GM10248 (cell line): ENCODE data around the gene NFIX.
A peak's percentile ranks its signal among the peaks of the same experiment; 100 is the strongest.
"Not testable (repeated sequence)": the region's sequence is repeated elsewhere in the genome, so short reads cannot be mapped to it uniquely, and the experiment has no call there.

Experiments
- CTCF ChIA-PET: fragments of 300-600 bp; sonication (Branson Sonifier 250); formaldehyde crosslinking; extraction: SDS; loops from one replicate; lab custom pipeline; 2021; ENCODE audit warnings: antibody characterized with exemption; lab: Yijun Ruan, JAX
- POLR2A ChIA-PET: fragments of 350-650 bp; sonication (Branson Sonifier 250); formaldehyde crosslinking; extraction: SDS; loops from one replicate; lab custom pipeline; 2020; ENCODE audit warnings: antibody characterized with exemption; lab: Yijun Ruan, JAX
- DNase-seq: peaks from one replicate; pipeline ENCODE4 v3.0.0; 2012; ENCODE audit errors: extremely low spot score
- CTCF ChIP-seq: IDR thresholded peaks from 2 replicates; pipeline ENCODE4 v1.5.1; 2012; ENCODE audit warnings: mild to moderate bottlenecking, low read depth; ENCODE audit errors: extremely low read depth, missing control alignments, control extremely low read depth

Gene NFIX

GRCh38 chr19:12953799-12954611 lies 41.3 kb upstream of the NFIX start:
- CTCF ChIA-PET, result interaction anchor here (0.8 to 6.7 kb wide), 5 partner anchors 11 to 140 kb away, joined by 3 to 56 read pairs (median 5); no protein-coding TSS in a partner anchor
- POLR2A ChIA-PET, result interaction anchor here (0.6 kb wide), 1 partner anchor 15 kb away, joined by 3 read pairs; no protein-coding TSS in a partner anchor
- DNase-seq, result no peak

GRCh38 chr19:12954612-12954962 lies 40.7 kb upstream of the NFIX start:
- ChIA-PET CTCF (interaction anchor here (0.8 to 6.7 kb wide), 3 partner anchors 10 to 140 kb away, joined by 3 to 56 read pairs (median 6); no protein-coding TSS in a partner anchor), POLR2A (no interaction called here)
- DNase-seq, result no peak
- no peak for TF ChIP-seq CTCF

More at GRCh38 chr19:12953799-12954611, 41.3 kb upstream of the NFIX start:
- TF ChIP-seq CTCF, result no peak

- CTCF ChIA-PET, result interaction anchor here (1.1 to 6.7 kb wide), 3 partner anchors 9 to 139 kb away, joined by 3 to 56 read pairs (median 6); no protein-coding TSS in a partner anchor
- POLR2A ChIA-PET, result interaction anchor here (1.8 kb wide), 1 partner anchor 9 kb away, joined by 7 read pairs; no protein-coding TSS in a partner anchor
- DNase-seq, result not testable (repeated sequence)
Measured at GRCh38 chr19:12955575-12955974, 39.7 kb upstream of the NFIX start.

GRCh38 chr19:12955996-12956395 lies 39.3 kb upstream of the NFIX start:
- DNase-seq, result no peak
- ChIA-PET CTCF (interaction anchor here (1.1 to 6.7 kb wide), 3 partner anchors 9 to 138 kb away, joined by 3 to 56 read pairs (median 6); no protein-coding TSS in a partner anchor), POLR2A (interaction anchor here (1.8 kb wide), 1 partner anchor 10 kb away, joined by 7 read pairs; no protein-coding TSS in a partner anchor)
- no peak for TF ChIP-seq CTCF

- ChIA-PET POLR2A (interaction anchor here (0.6 to 1.8 kb wide), 3 partner anchors 9 to 196 kb away, joined by 3 to 7 read pairs (median 3); no protein-coding TSS in a partner anchor), CTCF (interaction anchor here (1.6 to 6.7 kb wide), 2 partner anchors 8 to 20 kb away, joined by 6 to 56 read pairs; no protein-coding TSS in a partner anchor)
- peak; percentile 88 for DNase-seq
- no peak for TF ChIP-seq CTCF
Measured at GRCh38 chr19:12956446-12957388, 38.6 kb upstream of the NFIX start, which contains the start of gene GADD45GIP1. Gene GADD45GIP1 (minus strand): TSS chr19:12957223. CDS start chr19:12957212, 11 bp downstream.

- DNase-seq, result not testable (repeated sequence)
- ChIA-PET POLR2A (interaction anchor here (1.0 to 1.8 kb wide), 2 partner anchors 8 to 11 kb away, joined by 3 to 7 read pairs; no protein-coding TSS in a partner anchor), CTCF (interaction anchor here (1.6 to 6.7 kb wide), 2 partner anchors 7 to 20 kb away, joined by 6 to 56 read pairs; no protein-coding TSS in a partner anchor)
Measured at GRCh38 chr19:12957389-12957952, 37.8 kb upstream of the NFIX start.
